ENCODE measurements around the gene CRHR1.

CRHR1 gene

GRCh38 chr17:45863857-45864654 is 79.9 kb downstream of the CRHR1 start:
- H3K4me3 ChIP-seq (ENCODE audit: low read depth, low read length) = no peak overlapping the region
- TF ChIP-seq CTCF (IDR thresholded peaks at IDR 0.05; ENCODE audit: control insufficient read depth, extremely low read depth, insufficient read depth) = no peak
- no peak for DNase-seq (ENCODE audit: low read depth)

- H3K4me3 ChIP-seq (ENCODE audit: low read depth, low read length) = no peak overlapping the region
- TF ChIP-seq CTCF (IDR thresholded peaks at IDR 0.05; ENCODE audit: control insufficient read depth, extremely low read depth, insufficient read depth) = no peak
- no peak for DNase-seq (ENCODE audit: low read depth)
Measured at GRCh38 chr17:45867171-45867570, 83.1 kb downstream of the CRHR1 start.

GRCh38 chr17:45867702-45868101 is 83.6 kb downstream of the CRHR1 start:
- no peak for TF ChIP-seq CTCF (IDR thresholded peaks at IDR 0.05; ENCODE audit: control insufficient read depth, extremely low read depth, insufficient read depth)
- DNase-seq (ENCODE audit: low read depth) = no peak
- H3K4me3 ChIP-seq (ENCODE audit: low read depth, low read length) = no peak overlapping the region

GRCh38 chr17:45868276-45868675 is 84.2 kb downstream of the CRHR1 start:
- no peak overlapping the region for H3K4me3 ChIP-seq (ENCODE audit: low read depth, low read length)
- no peak for TF ChIP-seq CTCF (IDR thresholded peaks at IDR 0.05; ENCODE audit: control insufficient read depth, extremely low read depth, insufficient read depth)
- DNase-seq (ENCODE audit: low read depth) = no peak

- no peak for TF ChIP-seq CTCF (IDR thresholded peaks at IDR 0.05; ENCODE audit: control insufficient read depth, extremely low read depth, insufficient read depth)
- no peak for DNase-seq (ENCODE audit: low read depth)
- H3K4me3 ChIP-seq (ENCODE audit: low read depth, low read length) = no peak overlapping the region
Measured at GRCh38 chr17:45869676-45870341, 85.7 kb downstream of the CRHR1 start.

- TF ChIP-seq CTCF (IDR thresholded peaks at IDR 0.05; ENCODE audit: control insufficient read depth, extremely low read depth, insufficient read depth) = no peak
- no peak for DNase-seq (ENCODE audit: low read depth)
Measured at GRCh38 chr17:45870342-45870974, 86.3 kb downstream of the CRHR1 start.

More at GRCh38 chr17:45870342-45870974, 86.3 kb downstream of the CRHR1 start:
- no peak overlapping the region for H3K4me3 ChIP-seq (ENCODE audit: low read depth, low read length)
